Neural cell (in vitro differentiated cells): ENCODE measurements around the gene CRTC1. TPM values are rescaled to one million over a fixed set of nuclear protein-coding genes. Genes with fewer than 3 reads are reported as not detected.

Experiments used
- H2AFZ ChIP-seq: fragments of 200-600, 300-800 bp; sonication (generic), shearing (Covaris generic); 2 replicates; pipeline ENCODE4 v1.6.0; 2014; ENCODE audit warnings: low read depth, mild to moderate bottlenecking, antibody characterized with exemption, low read length, moderate library complexity
- H3F3A ChIP-seq: fragments of 200-600 bp; shearing (Covaris generic); 2 replicates; pipeline ENCODE4 v1.6.1; 2016; ENCODE audit warnings: mild to moderate bottlenecking, moderate library complexity, mixed read lengths, antibody characterized with exemption, low read length; ENCODE audit not compliant: insufficient read depth, poor library complexity, severe bottlenecking
- H3K27ac ChIP-seq: fragments of 200-600, 300-800 bp; sonication (generic), shearing (Covaris generic); 2 replicates; pipeline ENCODE4 v1.5.1; 2014; ENCODE audit warnings: mild to moderate bottlenecking, low read length, moderate library complexity
- H3K27me3 ChIP-seq: fragments of 300-800, 200-600 bp; sonication (generic), shearing (Covaris generic); 2 replicates; pipeline ENCODE4 v1.6.0; 2014; ENCODE audit warnings: mild to moderate bottlenecking, low read depth, low read length, moderate library complexity; ENCODE audit not compliant: insufficient read depth
- H3K36me3 ChIP-seq: fragments of 300-800, 200-600 bp; sonication (generic), shearing (Covaris generic); 2 replicates; pipeline ENCODE4 v1.5.1; 2014; ENCODE audit warnings: mild to moderate bottlenecking, antibody characterized with exemption, low read length, moderate library complexity; ENCODE audit not compliant: insufficient read depth
- H3K4me2 ChIP-seq: fragments of 300-800, 200-600 bp; sonication (generic), shearing (Covaris generic); 2 replicates; pipeline ENCODE4 v1.6.0; 2014; ENCODE audit warnings: mild to moderate bottlenecking, low read length
- H3K4me3 ChIP-seq: fragments of 300-800, 200-600 bp; sonication (generic), shearing (Covaris generic); 2 replicates; pipeline ENCODE4 v1.5.1; 2014; ENCODE audit warnings: mild to moderate bottlenecking, low read length, moderate library complexity
- H3K79me2 ChIP-seq: fragments of 200-600 bp; shearing (Covaris generic); replicated peaks from 2 replicates; pipeline ENCODE4 v1.6.0; 2014; ENCODE audit warnings: mild to moderate bottlenecking, low read length, moderate library complexity; ENCODE audit not compliant: insufficient read depth
- H3K9ac ChIP-seq: fragments of 300-800, 200-600 bp; sonication (generic), shearing (Covaris generic); 2 replicates; pipeline ENCODE4 v1.6.1; 2016; ENCODE audit warnings: mild to moderate bottlenecking, low read length, mixed read lengths
- H3K9me2 ChIP-seq: fragments of 200-600 bp; shearing (Covaris generic); 2 replicates; pipeline ENCODE4 v1.6.1; 2016; ENCODE audit warnings: mild to moderate bottlenecking, low read length, mixed read lengths; ENCODE audit not compliant: insufficient read depth
- H3K9me3 ChIP-seq: fragments of 200-600, 300-800 bp; sonication (generic), shearing (Covaris generic); 2 replicates; pipeline ENCODE4 v1.6.1; 2016; ENCODE audit warnings: mild to moderate bottlenecking, mixed run types, low read length, moderate library complexity, mixed read lengths
- H4K20me1 ChIP-seq: fragments of 200-600 bp; shearing (Covaris generic); 2 replicates; pipeline ENCODE4 v1.6.1; 2016; ENCODE audit warnings: mild to moderate bottlenecking, mixed run types; ENCODE audit not compliant: insufficient read depth
- EP300 ChIP-seq: fragments of 450-650 bp; conservative IDR thresholded peaks from 2 replicates; pipeline ENCODE4 v1.6.1; 2014; ENCODE audit warnings: antibody characterized with exemption, mild to moderate bottlenecking, moderate library complexity; ENCODE audit not compliant: poor library complexity, severe bottlenecking
- EZH2 ChIP-seq: fragments of 200-600, 300-800 bp; shearing (Covaris generic), sonication (generic); IDR thresholded peaks from 2 replicates; pipeline ENCODE4 v1.6.1; 2014; ENCODE audit warnings: antibody characterized with exemption, low read length, borderline replicate concordance, mild to moderate bottlenecking; ENCODE audit not compliant: insufficient read depth, poor library complexity, severe bottlenecking
- MXI1 ChIP-seq: fragments of 450-650 bp; conservative IDR thresholded peaks from 2 replicates; pipeline ENCODE4 v1.6.1; 2014; ENCODE audit warnings: antibody characterized with exemption, mild to moderate bottlenecking; ENCODE audit not compliant: poor library complexity, severe bottlenecking
- POLR2AphosphoS5 ChIP-seq: IDR thresholded peaks from 2 replicates; pipeline ENCODE4 v1.6.1; 2012
- RAD21 ChIP-seq: fragments of 450-650 bp; conservative IDR thresholded peaks from 2 replicates; pipeline ENCODE4 v1.6.1; 2014; ENCODE audit warnings: antibody characterized with exemption, mild to moderate bottlenecking, moderate library complexity
- SMC3 ChIP-seq: fragments of 450-650 bp; conservative IDR thresholded peaks from 2 replicates; pipeline ENCODE4 v1.6.1; 2014; ENCODE audit warnings: antibody characterized with exemption, mild to moderate bottlenecking, moderate library complexity; ENCODE audit not compliant: poor library complexity
- TAF1 ChIP-seq: IDR thresholded peaks from 2 replicates; pipeline ENCODE4 v1.6.1; 2012; ENCODE audit warnings: low read depth
- polyA plus RNA-seq: library from polyadenylated mRNA; depleted of rRNA; stranded (reverse); fragments of >200 nt; gene quantifications from 2 replicates; pipeline ENCODE4 v1.2.3, GENCODE V29; 2014
- TF ChIP-seq, protein P1 (sequence below): fragments of 450-650 bp; IDR thresholded peaks from 2 replicates; pipeline ENCODE4 v1.5.1; 2014; ENCODE audit warnings: antibody characterized with exemption, mild to moderate bottlenecking, moderate library complexity; ENCODE audit not compliant: poor library complexity, severe bottlenecking
- TF ChIP-seq, protein P2 (sequence below): IDR thresholded peaks from 2 replicates; pipeline ENCODE4 v1.6.1; 2012; ENCODE audit warnings: borderline replicate concordance

The CRTC1 gene
- polyA plus RNA-seq, 1 donor from 2014 or later, result 10.4 TPM

DNA sequence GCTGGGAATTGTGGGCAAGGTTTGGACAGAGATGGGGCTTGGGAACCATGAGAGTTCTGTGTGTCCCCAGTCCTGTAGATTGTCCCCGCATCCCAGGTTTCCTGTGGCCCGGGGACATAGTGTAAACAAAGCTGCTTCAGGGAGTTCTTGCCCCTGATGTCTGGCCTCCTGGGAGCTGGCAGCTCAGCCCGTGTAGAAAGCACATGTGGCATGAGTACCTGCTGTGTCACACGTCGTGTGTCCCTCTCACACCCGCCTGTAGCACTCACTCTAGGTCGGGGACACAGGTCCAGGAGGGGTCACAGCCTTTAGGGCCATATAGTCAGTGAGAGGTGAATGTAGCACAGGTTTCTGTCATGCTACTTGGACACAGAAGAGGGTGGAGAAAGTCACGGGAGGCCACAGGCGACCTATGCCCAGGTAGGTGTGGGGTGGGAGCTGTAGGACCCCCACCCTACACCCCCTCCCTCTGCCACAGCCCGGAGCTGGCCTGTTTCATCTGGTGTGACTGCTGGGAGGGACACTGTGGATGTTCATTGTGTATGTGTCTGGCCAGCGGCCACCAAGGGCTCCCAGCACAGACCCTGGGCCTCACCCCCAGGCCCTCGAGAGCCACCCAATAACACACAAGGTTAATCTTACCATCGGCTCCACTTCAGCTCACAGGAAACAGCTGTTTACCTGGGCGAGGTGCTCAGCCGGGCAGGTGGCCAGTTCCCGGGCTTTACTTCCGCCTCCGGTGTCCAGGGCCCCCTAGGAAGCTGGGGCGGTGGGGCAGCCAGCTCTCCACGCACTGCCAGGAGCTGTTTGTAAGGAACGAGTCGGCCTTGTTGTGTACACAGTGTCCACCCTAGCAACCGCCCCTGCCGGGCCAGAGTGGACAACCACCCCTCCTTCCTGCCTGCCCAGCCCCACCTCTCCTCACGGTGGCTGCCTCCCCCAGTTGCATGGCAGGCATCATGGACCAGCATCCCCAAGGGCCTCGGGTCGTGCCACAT is 57.9 kb downstream of the CRTC1 start:
- Histone ChIP-seq H3K27me3 (no peaks in the 10 kb centered on the region), H3K79me2 (no peaks in the 10 kb centered on the region), H3F3A (no peaks in the 10 kb centered on the region), H2AFZ (no peak overlapping the region), H3K27ac (no peak overlapping the region), H3K4me2 (no peak overlapping the region), H3K36me3 (no peaks in the 10 kb centered on the region), H3K4me3 (no peak overlapping the region), H3K9me2 (no peaks in the 10 kb centered on the region), H4K20me1 (no peaks in the 10 kb centered on the region), H3K9me3 (no peaks in the 10 kb centered on the region), H3K9ac (no peak overlapping the region)
- TF ChIP-seq POLR2AphosphoS5 (no peak), TAF1 (no peak), MXI1 (no peak), SMC3 (no peak), EZH2 (no peak), EP300 (no peak), RAD21 (no peak)
- TF ChIP-seq, protein P1, sequence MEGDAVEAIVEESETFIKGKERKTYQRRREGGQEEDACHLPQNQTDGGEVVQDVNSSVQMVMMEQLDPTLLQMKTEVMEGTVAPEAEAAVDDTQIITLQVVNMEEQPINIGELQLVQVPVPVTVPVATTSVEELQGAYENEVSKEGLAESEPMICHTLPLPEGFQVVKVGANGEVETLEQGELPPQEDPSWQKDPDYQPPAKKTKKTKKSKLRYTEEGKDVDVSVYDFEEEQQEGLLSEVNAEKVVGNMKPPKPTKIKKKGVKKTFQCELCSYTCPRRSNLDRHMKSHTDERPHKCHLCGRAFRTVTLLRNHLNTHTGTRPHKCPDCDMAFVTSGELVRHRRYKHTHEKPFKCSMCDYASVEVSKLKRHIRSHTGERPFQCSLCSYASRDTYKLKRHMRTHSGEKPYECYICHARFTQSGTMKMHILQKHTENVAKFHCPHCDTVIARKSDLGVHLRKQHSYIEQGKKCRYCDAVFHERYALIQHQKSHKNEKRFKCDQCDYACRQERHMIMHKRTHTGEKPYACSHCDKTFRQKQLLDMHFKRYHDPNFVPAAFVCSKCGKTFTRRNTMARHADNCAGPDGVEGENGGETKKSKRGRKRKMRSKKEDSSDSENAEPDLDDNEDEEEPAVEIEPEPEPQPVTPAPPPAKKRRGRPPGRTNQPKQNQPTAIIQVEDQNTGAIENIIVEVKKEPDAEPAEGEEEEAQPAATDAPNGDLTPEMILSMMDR, result no peak
- TF ChIP-seq, protein P2, sequence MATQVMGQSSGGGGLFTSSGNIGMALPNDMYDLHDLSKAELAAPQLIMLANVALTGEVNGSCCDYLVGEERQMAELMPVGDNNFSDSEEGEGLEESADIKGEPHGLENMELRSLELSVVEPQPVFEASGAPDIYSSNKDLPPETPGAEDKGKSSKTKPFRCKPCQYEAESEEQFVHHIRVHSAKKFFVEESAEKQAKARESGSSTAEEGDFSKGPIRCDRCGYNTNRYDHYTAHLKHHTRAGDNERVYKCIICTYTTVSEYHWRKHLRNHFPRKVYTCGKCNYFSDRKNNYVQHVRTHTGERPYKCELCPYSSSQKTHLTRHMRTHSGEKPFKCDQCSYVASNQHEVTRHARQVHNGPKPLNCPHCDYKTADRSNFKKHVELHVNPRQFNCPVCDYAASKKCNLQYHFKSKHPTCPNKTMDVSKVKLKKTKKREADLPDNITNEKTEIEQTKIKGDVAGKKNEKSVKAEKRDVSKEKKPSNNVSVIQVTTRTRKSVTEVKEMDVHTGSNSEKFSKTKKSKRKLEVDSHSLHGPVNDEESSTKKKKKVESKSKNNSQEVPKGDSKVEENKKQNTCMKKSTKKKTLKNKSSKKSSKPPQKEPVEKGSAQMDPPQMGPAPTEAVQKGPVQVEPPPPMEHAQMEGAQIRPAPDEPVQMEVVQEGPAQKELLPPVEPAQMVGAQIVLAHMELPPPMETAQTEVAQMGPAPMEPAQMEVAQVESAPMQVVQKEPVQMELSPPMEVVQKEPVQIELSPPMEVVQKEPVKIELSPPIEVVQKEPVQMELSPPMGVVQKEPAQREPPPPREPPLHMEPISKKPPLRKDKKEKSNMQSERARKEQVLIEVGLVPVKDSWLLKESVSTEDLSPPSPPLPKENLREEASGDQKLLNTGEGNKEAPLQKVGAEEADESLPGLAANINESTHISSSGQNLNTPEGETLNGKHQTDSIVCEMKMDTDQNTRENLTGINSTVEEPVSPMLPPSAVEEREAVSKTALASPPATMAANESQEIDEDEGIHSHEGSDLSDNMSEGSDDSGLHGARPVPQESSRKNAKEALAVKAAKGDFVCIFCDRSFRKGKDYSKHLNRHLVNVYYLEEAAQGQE, result no peak

DNA sequence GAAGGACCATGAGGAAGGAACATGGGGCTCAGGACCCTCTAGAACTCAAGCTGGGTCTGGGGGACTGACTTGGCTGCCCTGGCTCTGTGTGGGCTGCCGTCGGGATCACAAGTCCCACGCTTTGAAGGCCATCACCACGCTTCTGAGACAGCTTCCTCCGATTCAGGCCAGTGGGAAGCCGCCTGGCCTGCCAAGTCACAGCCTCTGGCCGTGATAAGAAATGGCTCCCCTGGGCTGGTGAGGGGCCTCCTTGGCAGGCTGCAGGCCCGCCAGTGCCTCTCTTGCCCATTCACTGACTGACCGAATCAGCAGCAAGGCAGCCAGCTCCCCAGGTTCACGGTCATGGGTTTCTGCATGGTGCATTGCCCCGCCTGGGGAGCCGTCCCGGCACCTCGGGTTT is 58.8 kb downstream of the CRTC1 start:
- TF ChIP-seq EZH2, result no peak
- TF ChIP-seq EP300, result no peak
- TF ChIP-seq POLR2AphosphoS5, result no peak
- no peak for TF ChIP-seq SMC3
- TF ChIP-seq, protein P2, result no peak
- no peak for TF ChIP-seq TAF1
- TF ChIP-seq RAD21, result no peak
- TF ChIP-seq MXI1, result no peak
- TF ChIP-seq, protein P1, result no peak
- Histone ChIP-seq H3K4me2 (no peak overlapping the region), H2AFZ (no peak overlapping the region), H3K9ac (no peak overlapping the region), H3K36me3 (no peaks in the 10 kb centered on the region), H3K27me3 (no peaks in the 10 kb centered on the region), H3K27ac (no peak overlapping the region), H3K4me3 (no peak overlapping the region), H3K9me3 (no peaks in the 10 kb centered on the region), H3K9me2 (no peaks in the 10 kb centered on the region), H4K20me1 (no peaks in the 10 kb centered on the region), H3K79me2 (no peaks in the 10 kb centered on the region), H3F3A (no peaks in the 10 kb centered on the region)
